Measurements from ENCODE around the gene PAQR4. TPM values are rescaled to one million over a fixed set of nuclear protein-coding genes. Genes with fewer than 3 reads are reported as not detected.

PAQR4 gene
- total and polyA plus RNA-seq, 2 of the 13 experiments (the other 11 are each of a cell fraction or from before 2014, with no cell fraction given): 15.9 to 24.8 TPM

GRCh38 chr16:3019594-3020246 is 50.6 kb downstream of the PAQR4 start (continued):
- TF ChIP-seq, protein P1, sequence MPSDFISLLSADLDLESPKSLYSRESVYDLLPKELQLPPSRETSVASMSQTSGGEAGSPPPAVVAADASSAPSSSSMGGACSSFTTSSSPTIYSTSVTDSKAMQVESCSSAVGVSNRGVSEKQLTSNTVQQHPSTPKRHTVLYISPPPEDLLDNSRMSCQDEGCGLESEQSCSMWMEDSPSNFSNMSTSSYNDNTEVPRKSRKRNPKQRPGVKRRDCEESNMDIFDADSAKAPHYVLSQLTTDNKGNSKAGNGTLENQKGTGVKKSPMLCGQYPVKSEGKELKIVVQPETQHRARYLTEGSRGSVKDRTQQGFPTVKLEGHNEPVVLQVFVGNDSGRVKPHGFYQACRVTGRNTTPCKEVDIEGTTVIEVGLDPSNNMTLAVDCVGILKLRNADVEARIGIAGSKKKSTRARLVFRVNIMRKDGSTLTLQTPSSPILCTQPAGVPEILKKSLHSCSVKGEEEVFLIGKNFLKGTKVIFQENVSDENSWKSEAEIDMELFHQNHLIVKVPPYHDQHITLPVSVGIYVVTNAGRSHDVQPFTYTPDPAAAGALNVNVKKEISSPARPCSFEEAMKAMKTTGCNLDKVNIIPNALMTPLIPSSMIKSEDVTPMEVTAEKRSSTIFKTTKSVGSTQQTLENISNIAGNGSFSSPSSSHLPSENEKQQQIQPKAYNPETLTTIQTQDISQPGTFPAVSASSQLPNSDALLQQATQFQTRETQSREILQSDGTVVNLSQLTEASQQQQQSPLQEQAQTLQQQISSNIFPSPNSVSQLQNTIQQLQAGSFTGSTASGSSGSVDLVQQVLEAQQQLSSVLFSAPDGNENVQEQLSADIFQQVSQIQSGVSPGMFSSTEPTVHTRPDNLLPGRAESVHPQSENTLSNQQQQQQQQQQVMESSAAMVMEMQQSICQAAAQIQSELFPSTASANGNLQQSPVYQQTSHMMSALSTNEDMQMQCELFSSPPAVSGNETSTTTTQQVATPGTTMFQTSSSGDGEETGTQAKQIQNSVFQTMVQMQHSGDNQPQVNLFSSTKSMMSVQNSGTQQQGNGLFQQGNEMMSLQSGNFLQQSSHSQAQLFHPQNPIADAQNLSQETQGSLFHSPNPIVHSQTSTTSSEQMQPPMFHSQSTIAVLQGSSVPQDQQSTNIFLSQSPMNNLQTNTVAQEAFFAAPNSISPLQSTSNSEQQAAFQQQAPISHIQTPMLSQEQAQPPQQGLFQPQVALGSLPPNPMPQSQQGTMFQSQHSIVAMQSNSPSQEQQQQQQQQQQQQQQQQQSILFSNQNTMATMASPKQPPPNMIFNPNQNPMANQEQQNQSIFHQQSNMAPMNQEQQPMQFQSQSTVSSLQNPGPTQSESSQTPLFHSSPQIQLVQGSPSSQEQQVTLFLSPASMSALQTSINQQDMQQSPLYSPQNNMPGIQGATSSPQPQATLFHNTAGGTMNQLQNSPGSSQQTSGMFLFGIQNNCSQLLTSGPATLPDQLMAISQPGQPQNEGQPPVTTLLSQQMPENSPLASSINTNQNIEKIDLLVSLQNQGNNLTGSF (CRISPR knock-in tag; IDR thresholded peaks at IDR 0.05): no peak
- no peak for TF ChIP-seq TBP (CRISPR knock-in tag; IDR thresholded peaks at IDR 0.05)
- TF ChIP-seq TSC22D2 (CRISPR knock-in tag; IDR thresholded peaks at IDR 0.05; ENCODE audit: borderline replicate concordance): 0 out of 2 replicates have a peak, but pooled peaks have one; percentile 4
- TF ChIP-seq ZNF256 (CRISPR knock-in tag; conservative IDR thresholded peaks at IDR 0.05): no peak
- no peak for TF ChIP-seq RARA (CRISPR knock-in tag; IDR thresholded peaks at IDR 0.05)
- no peak; the same call in 1 of the 2 replicates for TF ChIP-seq SP2 (CRISPR knock-in tag; IDR thresholded peaks at IDR 0.05)
- no peak for TF ChIP-seq ZNF44 (CRISPR knock-in tag; IDR thresholded peaks at IDR 0.05)
- TF ChIP-seq, protein P2, sequence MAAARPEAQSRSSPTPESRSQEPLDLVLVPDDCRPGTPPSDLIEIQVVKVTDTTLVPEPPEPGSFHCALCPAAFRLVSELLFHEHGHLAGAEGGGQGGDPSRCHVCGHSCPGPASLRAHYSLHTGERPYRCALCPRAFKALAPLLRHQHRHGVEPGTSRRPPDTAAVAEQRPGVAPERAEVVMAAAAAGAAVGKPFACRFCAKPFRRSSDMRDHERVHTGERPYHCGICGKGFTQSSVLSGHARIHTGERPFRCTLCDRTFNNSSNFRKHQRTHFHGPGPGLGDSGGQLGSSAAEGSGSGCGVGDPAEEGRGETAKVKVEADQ (CRISPR knock-in tag; IDR thresholded peaks at IDR 0.05; ENCODE audit: borderline replicate concordance): no peak
- TF ChIP-seq NKX3-1 (CRISPR knock-in tag; IDR thresholded peaks at IDR 0.05): no peak
- no peak for TF ChIP-seq ZBTB38 (CRISPR knock-in tag; IDR thresholded peaks at IDR 0.05)
- no peak for TF ChIP-seq RCOR2 (CRISPR knock-in tag; IDR thresholded peaks at IDR 0.05)
- TF ChIP-seq, protein P3, sequence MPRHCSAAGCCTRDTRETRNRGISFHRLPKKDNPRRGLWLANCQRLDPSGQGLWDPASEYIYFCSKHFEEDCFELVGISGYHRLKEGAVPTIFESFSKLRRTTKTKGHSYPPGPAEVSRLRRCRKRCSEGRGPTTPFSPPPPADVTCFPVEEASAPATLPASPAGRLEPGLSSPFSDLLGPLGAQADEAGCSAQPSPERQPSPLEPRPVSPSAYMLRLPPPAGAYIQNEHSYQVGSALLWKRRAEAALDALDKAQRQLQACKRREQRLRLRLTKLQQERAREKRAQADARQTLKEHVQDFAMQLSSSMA (CRISPR knock-in tag; IDR thresholded peaks at IDR 0.05): peak; percentile 74
- no peak for TF ChIP-seq ZNF720 (CRISPR knock-in tag; IDR thresholded peaks at IDR 0.05)
- TF ChIP-seq KDM4B (CRISPR knock-in tag; IDR thresholded peaks at IDR 0.05): no peak
- 0 out of 2 replicates have a peak, but pooled peaks have one; percentile 52 for TF ChIP-seq ZNF3 (CRISPR knock-in tag; IDR thresholded peaks at IDR 0.05)
- no peak for TF ChIP-seq POLR2A (IDR thresholded peaks at IDR 0.05; ENCODE audit: insufficient read depth in 1 of 2, low read depth in 2 of 2, low read length in 2 of 2)
- TF ChIP-seq PHF5A (CRISPR knock-in tag; IDR thresholded peaks at IDR 0.05; ENCODE audit: low read depth, unreplicated experiment): no peak
- peak; percentile 44; the same call in 1 of the 2 replicates for TF ChIP-seq HNF1B (CRISPR knock-in tag; IDR thresholded peaks at IDR 0.05)
- no peak for TF ChIP-seq ZNF737 (CRISPR knock-in tag; IDR thresholded peaks at IDR 0.05; ENCODE audit: borderline replicate concordance)
- TF ChIP-seq ZNF383 (CRISPR knock-in tag; IDR thresholded peaks at IDR 0.05; ENCODE audit: borderline replicate concordance): no peak
- TF ChIP-seq ZNF207 (IDR thresholded peaks at IDR 0.05; ENCODE audit: borderline replicate concordance): no peak
- no peak for TF ChIP-seq ZFP37 (CRISPR knock-in tag; IDR thresholded peaks at IDR 0.05; ENCODE audit: borderline replicate concordance)
- TF ChIP-seq SKI (IDR thresholded peaks at IDR 0.05; ENCODE audit: partially characterized antibody): no peak
